Kasumi-1 (cell line): ENCODE data around the gene PCSK4.
"Not testable (repeated sequence)": the region's sequence is repeated elsewhere in the genome, so short reads cannot be mapped to it uniquely, and the experiment has no call there.

Experiments
- DNase-seq, 2 experiments: peaks; one replicate each; lab custom pipeline; 2025; lab: John Stamatoyannopoulos, UW

Gene PCSK4

GRCh38 chr19:1490311-1491113, at the start of gene PCSK4:
TSS of gene PCSK4 (minus strand) at chr19:1490350. CDS start at chr19:1490346, 4 bp downstream.
- DNase-seq, result peak; percentile 98 to 100

GRCh38 chr19:1539749-1540148, 49.6 kb upstream of the PCSK4 start:
- DNase-seq, result not testable (repeated sequence)

- DNase-seq, result no peak
Observed at GRCh38 chr19:1538978-1539377, 48.8 kb upstream of the PCSK4 start.

- not testable (repeated sequence) for DNase-seq
Observed at GRCh38 chr19:1535699-1536098, 45.5 kb upstream of the PCSK4 start.

- no peak for DNase-seq
Observed at GRCh38 chr19:1534972-1535371, 44.8 kb upstream of the PCSK4 start.

- DNase-seq, result no peak
Observed at GRCh38 chr19:1533510-1534150, 43.5 kb upstream of the PCSK4 start.

- no peak for DNase-seq
Observed at GRCh38 chr19:1532003-1532402, 41.9 kb upstream of the PCSK4 start.

- no peak for DNase-seq
Observed at GRCh38 chr19:1531587-1531986, 41.4 kb upstream of the PCSK4 start.

GRCh38 chr19:1530856-1531255, 40.7 kb upstream of the PCSK4 start:
- DNase-seq, result not testable (repeated sequence)

- DNase-seq, result no peak
Observed at GRCh38 chr19:1529430-1529816, 39.3 kb upstream of the PCSK4 start.

- DNase-seq, result no peak
Observed at GRCh38 chr19:1528596-1529429, 38.7 kb upstream of the PCSK4 start.

- DNase-seq, result no peak
Observed at GRCh38 chr19:1527650-1528309, 37.6 kb upstream of the PCSK4 start.

- DNase-seq, result no peak
Observed at GRCh38 chr19:1526979-1527649, 37.0 kb upstream of the PCSK4 start.

GRCh38 chr19:1526066-1526778, 36.1 kb upstream of the PCSK4 start:
- no peak for DNase-seq

- no peak for DNase-seq
Observed at GRCh38 chr19:1525343-1525742, 35.2 kb upstream of the PCSK4 start.

GRCh38 chr19:1524972-1525325, 34.8 kb upstream of the PCSK4 start:
- DNase-seq, result no peak

- DNase-seq, result no peak
Observed at GRCh38 chr19:1524287-1524971, 34.3 kb upstream of the PCSK4 start.

GRCh38 chr19:1523412-1524286, 33.5 kb upstream of the PCSK4 start, which contains the start of gene PLK5:
TSS of gene PLK5 (plus strand) at chr19:1524077. CDS start at chr19:1526997, 2,920 bp downstream.
- no peak for DNase-seq

GRCh38 chr19:1522838-1523237, 32.7 kb upstream of the PCSK4 start:
- no peak for DNase-seq
